Measurements from ENCODE around the gene GPR107.

DNA sequence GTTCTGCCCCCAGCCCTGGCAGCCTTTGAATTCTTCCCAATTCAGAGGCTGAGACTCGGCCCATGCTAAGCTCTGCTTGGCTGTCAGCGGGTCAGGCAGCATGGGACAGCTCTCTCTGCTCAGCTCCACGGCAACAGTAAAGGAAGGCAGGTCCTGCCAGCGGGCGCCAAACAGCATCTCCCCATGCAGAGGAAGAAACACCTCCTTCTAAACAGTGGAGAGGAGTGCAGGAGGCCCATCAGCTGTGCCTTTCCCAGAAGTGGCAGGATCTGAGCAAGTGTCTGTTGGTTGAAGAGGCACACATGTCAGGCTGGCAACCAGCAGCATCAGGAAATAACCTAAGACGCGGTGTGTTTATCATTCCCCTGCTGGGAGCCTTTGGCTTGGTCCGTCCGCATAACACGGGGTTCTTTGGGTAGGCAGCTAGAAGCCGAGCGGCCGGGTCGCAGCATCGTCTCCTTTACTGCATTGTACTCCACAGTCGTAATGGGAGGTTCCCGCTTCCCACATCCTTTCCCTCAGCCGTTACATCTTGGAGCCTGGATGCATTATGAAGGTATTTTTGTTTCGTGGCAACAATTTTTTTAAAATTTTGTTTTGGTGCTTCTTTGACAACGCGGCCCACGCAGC is 75.8 kb downstream of the GPR107 start:
- TF ChIP-seq, protein P1, sequence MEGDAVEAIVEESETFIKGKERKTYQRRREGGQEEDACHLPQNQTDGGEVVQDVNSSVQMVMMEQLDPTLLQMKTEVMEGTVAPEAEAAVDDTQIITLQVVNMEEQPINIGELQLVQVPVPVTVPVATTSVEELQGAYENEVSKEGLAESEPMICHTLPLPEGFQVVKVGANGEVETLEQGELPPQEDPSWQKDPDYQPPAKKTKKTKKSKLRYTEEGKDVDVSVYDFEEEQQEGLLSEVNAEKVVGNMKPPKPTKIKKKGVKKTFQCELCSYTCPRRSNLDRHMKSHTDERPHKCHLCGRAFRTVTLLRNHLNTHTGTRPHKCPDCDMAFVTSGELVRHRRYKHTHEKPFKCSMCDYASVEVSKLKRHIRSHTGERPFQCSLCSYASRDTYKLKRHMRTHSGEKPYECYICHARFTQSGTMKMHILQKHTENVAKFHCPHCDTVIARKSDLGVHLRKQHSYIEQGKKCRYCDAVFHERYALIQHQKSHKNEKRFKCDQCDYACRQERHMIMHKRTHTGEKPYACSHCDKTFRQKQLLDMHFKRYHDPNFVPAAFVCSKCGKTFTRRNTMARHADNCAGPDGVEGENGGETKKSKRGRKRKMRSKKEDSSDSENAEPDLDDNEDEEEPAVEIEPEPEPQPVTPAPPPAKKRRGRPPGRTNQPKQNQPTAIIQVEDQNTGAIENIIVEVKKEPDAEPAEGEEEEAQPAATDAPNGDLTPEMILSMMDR (IDR thresholded peaks at IDR 0.05; ENCODE audit: insufficient read depth, low read depth, low read length) = no peak
- TF ChIP-seq EZH2 (IDR thresholded peaks at IDR 0.05; ENCODE audit: insufficient read depth, low read length) = no peak

Data from astrocyte (in vitro differentiated cells and primary cell).